Testis (tissue), 2 donors: ENCODE measurements around the gene TENM4.
A peak's percentile ranks its signal among the peaks of the same experiment; 100 is the strongest.

Source experiments
- POLR2A ChIP-seq: fragments of 450-650 bp; IDR thresholded peaks from one replicate; pipeline ENCODE4 v1.6.1; 2017; ENCODE audit warnings: antibody characterized with exemption, mild to moderate bottlenecking, moderate library complexity
- TF ChIP-seq, protein P1 (sequence below), 3 experiments: fragments of 450-650 bp in 2 of 3; fragments of 200-600 bp in 1 of 3; sonication (generic) in 1 of 3; IDR thresholded peaks; one replicate each; pipeline ENCODE4 v1.5.1; 2016 to 2019; ENCODE audit warnings: antibody characterized with exemption in 3 of 3, mild to moderate bottlenecking in 2 of 3, moderate library complexity in 1 of 3

DNA sequence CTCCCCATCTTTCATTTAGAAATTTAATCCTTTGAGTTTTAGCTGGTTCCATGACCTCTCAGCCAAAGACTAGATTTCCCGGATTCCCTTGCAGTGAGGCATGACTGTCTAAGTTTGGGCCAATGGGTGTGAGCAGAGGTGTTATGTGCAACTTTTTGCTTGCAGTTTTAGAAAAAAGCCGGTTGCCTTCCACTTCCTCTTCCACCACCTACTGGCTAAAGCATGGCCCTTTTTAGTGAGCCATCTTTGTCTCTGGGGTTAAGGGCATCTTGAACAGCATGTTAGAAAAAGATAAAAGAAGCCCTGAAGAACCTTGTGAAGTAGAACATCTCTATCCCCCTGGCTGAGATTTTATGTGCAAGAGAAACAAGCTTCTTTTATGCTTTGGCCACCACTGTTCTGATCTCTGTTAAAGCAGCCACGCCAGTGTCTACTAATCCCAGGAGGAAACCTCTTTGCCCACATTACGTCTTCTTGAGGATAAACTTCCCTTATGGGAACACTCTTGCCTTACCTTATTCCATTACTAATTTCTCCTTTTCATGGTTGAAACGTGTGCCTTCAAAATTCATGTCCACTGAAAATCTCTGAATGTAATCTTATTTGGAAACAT is 279.9 kb downstream of the TENM4 start:
- TF ChIP-seq, protein P1, sequence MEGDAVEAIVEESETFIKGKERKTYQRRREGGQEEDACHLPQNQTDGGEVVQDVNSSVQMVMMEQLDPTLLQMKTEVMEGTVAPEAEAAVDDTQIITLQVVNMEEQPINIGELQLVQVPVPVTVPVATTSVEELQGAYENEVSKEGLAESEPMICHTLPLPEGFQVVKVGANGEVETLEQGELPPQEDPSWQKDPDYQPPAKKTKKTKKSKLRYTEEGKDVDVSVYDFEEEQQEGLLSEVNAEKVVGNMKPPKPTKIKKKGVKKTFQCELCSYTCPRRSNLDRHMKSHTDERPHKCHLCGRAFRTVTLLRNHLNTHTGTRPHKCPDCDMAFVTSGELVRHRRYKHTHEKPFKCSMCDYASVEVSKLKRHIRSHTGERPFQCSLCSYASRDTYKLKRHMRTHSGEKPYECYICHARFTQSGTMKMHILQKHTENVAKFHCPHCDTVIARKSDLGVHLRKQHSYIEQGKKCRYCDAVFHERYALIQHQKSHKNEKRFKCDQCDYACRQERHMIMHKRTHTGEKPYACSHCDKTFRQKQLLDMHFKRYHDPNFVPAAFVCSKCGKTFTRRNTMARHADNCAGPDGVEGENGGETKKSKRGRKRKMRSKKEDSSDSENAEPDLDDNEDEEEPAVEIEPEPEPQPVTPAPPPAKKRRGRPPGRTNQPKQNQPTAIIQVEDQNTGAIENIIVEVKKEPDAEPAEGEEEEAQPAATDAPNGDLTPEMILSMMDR (IDR thresholded peaks at IDR 0.05), result peak; percentile 8 to 30 (median 14)
- no peak for TF ChIP-seq POLR2A
